MM.1S (cell line): ENCODE results near the gene COBL.

Experiments used
- DNase-seq: peaks from one replicate; pipeline ENCODE4 v3.0.0-alpha.2; 2015
- H2AFZ ChIP-seq: fragments of 300-600 bp; sonication (generic); 2 replicates; pipeline ENCODE4 v1.6.0; 2016; ENCODE audit warnings: antibody characterized with exemption, low read length
- H3F3A ChIP-seq: fragments of 300-600 bp; sonication (generic); 2 replicates; pipeline ENCODE4 v1.6.1; 2016; ENCODE audit warnings: mild to moderate bottlenecking, antibody characterized with exemption, low read length, moderate library complexity, mixed read lengths; ENCODE audit not compliant: insufficient read depth
- H3K27ac ChIP-seq: fragments of 300-600 bp; sonication (generic); 2 replicates; pipeline ENCODE4 v1.5.1; 2016; ENCODE audit warnings: mild to moderate bottlenecking, low read length
- H3K27me3 ChIP-seq: fragments of 300-600 bp; sonication (generic); replicated peaks from 2 replicates; pipeline ENCODE4 v1.6.0; 2016; ENCODE audit warnings: low read length; ENCODE audit not compliant: insufficient read depth
- H3K36me3 ChIP-seq: fragments of 300-600 bp; sonication (generic); replicated peaks from 2 replicates; pipeline ENCODE4 v1.6.1; 2016; ENCODE audit warnings: mild to moderate bottlenecking, low read length, mixed read lengths; ENCODE audit not compliant: insufficient read depth
- H3K4me1 ChIP-seq: fragments of 300-600 bp; sonication (generic); 2 replicates; pipeline ENCODE4 v1.6.1; 2016; ENCODE audit warnings: low read length, mixed read lengths
- H3K4me2 ChIP-seq: fragments of 300-600 bp; sonication (generic); 2 replicates; pipeline ENCODE4 v1.6.0; 2016; ENCODE audit warnings: low read depth, low read length
- H3K4me3 ChIP-seq: fragments of 300-600 bp; sonication (generic); 2 replicates; pipeline ENCODE4 v1.5.1; 2016; ENCODE audit warnings: low read length, mixed read lengths
- H3K79me2 ChIP-seq: fragments of 300-600 bp; sonication (generic); 2 replicates; pipeline ENCODE4 v1.6.1; 2016; ENCODE audit warnings: mixed run types, low read length, mixed read lengths
- H3K9ac ChIP-seq: fragments of 300-600 bp; sonication (generic); 2 replicates; pipeline ENCODE4 v1.6.1; 2016; ENCODE audit warnings: low read length, mixed read lengths
- H3K9me2 ChIP-seq: fragments of 300-600 bp; sonication (generic); replicated peaks from 2 replicates; pipeline ENCODE4 v1.6.1; 2016; ENCODE audit warnings: mild to moderate bottlenecking, low read length, mixed read lengths; ENCODE audit not compliant: insufficient read depth
- H3K9me3 ChIP-seq: fragments of 300-600 bp; sonication (generic); replicated peaks from 2 replicates; pipeline ENCODE4 v1.6.1; 2016; ENCODE audit warnings: mild to moderate bottlenecking, low read length, mixed read lengths; ENCODE audit not compliant: insufficient read depth
- H4K20me1 ChIP-seq: fragments of 300-600 bp; sonication (generic); 2 replicates; pipeline ENCODE4 v1.6.1; 2016; ENCODE audit warnings: mild to moderate bottlenecking, low read length, moderate library complexity, mixed read lengths; ENCODE audit not compliant: insufficient read depth
- CTCF ChIP-seq: fragments of 300-600 bp; sonication (generic); IDR thresholded peaks from 2 replicates; pipeline ENCODE4 v1.5.1; 2016; ENCODE audit warnings: antibody characterized with exemption, low read length, mixed read lengths
- EZH2 ChIP-seq: fragments of 300-600 bp; sonication (generic); optimal IDR thresholded peaks from 2 replicates; pipeline ENCODE3; 2017; ENCODE audit warnings: low read depth, mild to moderate bottlenecking, antibody characterized with exemption, low read length, mixed read lengths
- EZH2phosphoT487 ChIP-seq: fragments of 300-600 bp; sonication (generic); IDR thresholded peaks from 2 replicates; pipeline ENCODE4 v1.6.1; 2018; ENCODE audit warnings: antibody characterized with exemption, low read length

Gene COBL

GRCh38 chr7:51349820-51350545 is 33.4 kb upstream of the COBL start:
- H3K27me3 ChIP-seq, result no peaks in the 10 kb centered on the region
- no peaks in the 10 kb centered on the region for H3K36me3 ChIP-seq
- H3K79me2 ChIP-seq, result no peaks in the 10 kb centered on the region
- H3K9ac ChIP-seq, result no peak overlapping the region
- H4K20me1 ChIP-seq, result no peaks in the 10 kb centered on the region
- no peak overlapping the region for H2AFZ ChIP-seq
- TF ChIP-seq EZH2, result no peak
- no peak for TF ChIP-seq CTCF
- no peak for TF ChIP-seq EZH2phosphoT487
- no peak overlapping the region for H3K4me3 ChIP-seq
- DNase-seq, result no peak
- no peaks in the 10 kb centered on the region for H3K4me1 ChIP-seq
- no peaks in the 10 kb centered on the region for H3K9me2 ChIP-seq
- H3F3A ChIP-seq, result no peaks in the 10 kb centered on the region
- no peak overlapping the region for H3K27ac ChIP-seq
- H3K9me3 ChIP-seq, result no peaks in the 10 kb centered on the region
- H3K4me2 ChIP-seq, result no peak overlapping the region

- H3K27me3 ChIP-seq, result no peaks in the 10 kb centered on the region
- H3K4me1 ChIP-seq, result no peaks in the 10 kb centered on the region
- no peaks in the 10 kb centered on the region for H3K9me2 ChIP-seq
- no peaks in the 10 kb centered on the region for H3K9me3 ChIP-seq
- no peaks in the 10 kb centered on the region for H3F3A ChIP-seq
- no peak overlapping the region for H3K9ac ChIP-seq
- no peak overlapping the region for H3K4me2 ChIP-seq
- H3K36me3 ChIP-seq, result no peaks in the 10 kb centered on the region
- H3K4me3 ChIP-seq, result no peak overlapping the region
- no peaks in the 10 kb centered on the region for H3K79me2 ChIP-seq
- TF ChIP-seq EZH2 (no peak), EZH2phosphoT487 (no peak), CTCF (no peak)
- H4K20me1 ChIP-seq, result no peaks in the 10 kb centered on the region
- DNase-seq, result no peak
- H2AFZ ChIP-seq, result no peak overlapping the region
- H3K27ac ChIP-seq, result no peak overlapping the region
Measured at GRCh38 chr7:51346126-51346525, 29.5 kb upstream of the COBL start.

DNA sequence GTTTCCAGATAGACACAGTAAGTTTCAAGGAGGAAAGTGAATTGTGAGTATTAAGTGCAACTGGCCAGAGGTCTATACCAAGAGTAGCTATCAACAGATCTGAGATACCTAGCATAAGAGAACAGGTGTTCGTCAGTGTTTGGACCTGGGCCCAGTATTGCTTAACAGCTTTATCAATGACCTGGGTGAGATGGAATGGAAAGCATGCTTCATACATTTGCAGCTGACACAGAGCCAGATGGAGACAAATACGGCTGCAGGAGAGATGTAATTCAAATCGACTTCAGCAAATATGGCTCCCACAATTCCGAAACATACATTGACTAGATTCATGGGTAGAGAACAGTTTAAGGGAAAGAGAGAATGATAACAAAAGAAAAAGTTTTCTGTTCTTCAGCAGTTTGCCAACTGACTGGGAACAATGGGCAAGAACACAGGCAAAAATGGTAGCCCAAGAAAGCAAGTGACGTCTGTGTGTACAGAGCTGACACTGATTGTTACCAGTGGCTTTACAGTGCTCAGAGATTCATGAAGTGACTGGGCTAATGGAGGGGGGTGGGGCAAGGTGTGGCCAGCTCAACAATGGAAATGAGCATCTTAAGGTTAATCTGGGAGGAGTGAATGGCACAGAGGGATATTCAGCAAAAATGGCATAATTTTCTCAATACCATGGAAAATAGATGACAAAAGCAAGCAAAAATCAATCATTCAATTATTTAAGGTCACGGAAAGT is 28.0 kb upstream of the COBL start:
- Histone ChIP-seq H3K27me3 (no peaks in the 10 kb centered on the region), H4K20me1 (no peaks in the 10 kb centered on the region), H3K79me2 (no peaks in the 10 kb centered on the region), H3K9me3 (no peaks in the 10 kb centered on the region), H2AFZ (no peak overlapping the region), H3K9me2 (no peaks in the 10 kb centered on the region), H3K36me3 (no peaks in the 10 kb centered on the region), H3K9ac (no peak overlapping the region), H3K4me1 (no peaks in the 10 kb centered on the region), H3K27ac (no peak overlapping the region), H3K4me3 (no peak overlapping the region), H3K4me2 (no peak overlapping the region), H3F3A (no peaks in the 10 kb centered on the region)
- no peak for DNase-seq
- TF ChIP-seq EZH2 (no peak), EZH2phosphoT487 (no peak), CTCF (no peak)
